H9 (cell line): Measurements from ENCODE around the gene ARPC2. TPM values are rescaled to one million over a fixed set of nuclear protein-coding genes. Genes with fewer than 3 reads are reported as not detected.

Experiments
- DNase-seq: peaks from one replicate; pipeline ENCODE4 v3.0.0-alpha.2; 2017
- H2AFZ ChIP-seq: one replicate; pipeline ENCODE4 v1.6.1; 2013; ENCODE audit warnings: mild to moderate bottlenecking, low read length, control low read depth, moderate library complexity
- H2AK5ac ChIP-seq: 2 replicates; pipeline ENCODE4 v1.6.1; 2013; ENCODE audit warnings: low read length, control low read depth, mixed read lengths; ENCODE audit not compliant: insufficient read length
- H2BK120ac ChIP-seq: one replicate; pipeline ENCODE4 v1.6.1; 2013; ENCODE audit warnings: low read depth, mild to moderate bottlenecking, low read length, control low read depth, inconsistent platforms; ENCODE audit not compliant: poor library complexity, severe bottlenecking
- H2BK12ac ChIP-seq: 2 replicates; pipeline ENCODE4 v1.6.1; 2013; ENCODE audit warnings: low read length, control low read depth, mixed read lengths, low read depth; ENCODE audit not compliant: insufficient read length
- H2BK15ac ChIP-seq: 2 replicates; pipeline ENCODE4 v1.6.1; 2013; ENCODE audit warnings: low read depth, low read length, control low read depth
- H2BK20ac ChIP-seq: one replicate; pipeline ENCODE4 v1.6.1; 2013; ENCODE audit warnings: low read depth, mild to moderate bottlenecking, low read length, control low read depth, inconsistent platforms; ENCODE audit not compliant: poor library complexity, severe bottlenecking
- H2BK5ac ChIP-seq: 2 replicates; pipeline ENCODE4 v1.6.1; 2013; ENCODE audit warnings: low read length, control low read depth, mixed read lengths; ENCODE audit not compliant: insufficient read length
- H3K14ac ChIP-seq: 2 replicates; pipeline ENCODE4 v1.6.1; 2013; ENCODE audit warnings: low read length, control low read depth; ENCODE audit not compliant: insufficient read depth
- H3K18ac ChIP-seq: 2 replicates; pipeline ENCODE4 v1.6.1; 2013; ENCODE audit warnings: low read depth, mild to moderate bottlenecking, mixed read lengths, low read length, control low read depth; ENCODE audit not compliant: insufficient read length
- H3K23ac ChIP-seq: 2 replicates; pipeline ENCODE4 v1.6.1; 2013; ENCODE audit warnings: low read length, control low read depth, mixed read lengths, low read depth; ENCODE audit not compliant: insufficient read length
- H3K23me2 ChIP-seq: 2 replicates; pipeline ENCODE4 v1.6.1; 2013; ENCODE audit warnings: low read depth, mild to moderate bottlenecking, mixed read lengths, low read length, control low read depth; ENCODE audit not compliant: insufficient read length, poor library complexity, severe bottlenecking
- H3K27ac ChIP-seq: 2 replicates; pipeline ENCODE4 v1.5.1; 2013; ENCODE audit warnings: low read length, control low read depth, mixed read lengths, low read depth; ENCODE audit not compliant: insufficient read length
- H3K27me3 ChIP-seq: 2 replicates; pipeline ENCODE4 v1.6.1; 2013; ENCODE audit warnings: low read length, control low read depth, inconsistent platforms; ENCODE audit not compliant: insufficient read depth
- H3K4ac ChIP-seq: 2 replicates; pipeline ENCODE4 v1.6.1; 2013; ENCODE audit warnings: low read depth, mild to moderate bottlenecking, control low read depth, inconsistent platforms, low read length, moderate library complexity
- H3K4me1 ChIP-seq: 2 replicates; pipeline ENCODE4 v1.6.1; 2013; ENCODE audit warnings: low read length, control low read depth, inconsistent platforms; ENCODE audit not compliant: insufficient read depth
- H3K4me2 ChIP-seq: 2 replicates; pipeline ENCODE4 v1.6.1; 2013; ENCODE audit warnings: low read length, control low read depth, mixed read lengths; ENCODE audit not compliant: insufficient read length, insufficient read depth
- H3K56ac ChIP-seq: 2 replicates; pipeline ENCODE4 v1.6.1; 2013; ENCODE audit warnings: low read depth, mild to moderate bottlenecking, mixed read lengths, low read length, control low read depth; ENCODE audit not compliant: insufficient read length
- H3K79me1 ChIP-seq: 2 replicates; pipeline ENCODE4 v1.6.1; 2013; ENCODE audit warnings: low read depth, mild to moderate bottlenecking, moderate library complexity, low read length, control low read depth, inconsistent platforms; ENCODE audit not compliant: insufficient read depth, poor library complexity, severe bottlenecking
- H3K79me2 ChIP-seq: 2 replicates; pipeline ENCODE4 v1.6.1; 2013; ENCODE audit warnings: low read length, control low read depth, inconsistent platforms; ENCODE audit not compliant: insufficient read depth
- H3K9ac ChIP-seq: 2 replicates; pipeline ENCODE4 v1.6.1; 2013; ENCODE audit warnings: low read length, control low read depth, mixed read lengths; ENCODE audit not compliant: insufficient read length; ENCODE audit errors: extremely low read depth
- H3K9me3 ChIP-seq: one replicate; pipeline ENCODE4 v1.6.1; 2013; ENCODE audit warnings: low read depth, low read length, inconsistent platforms; ENCODE audit not compliant: control insufficient read depth
- H3T11ph ChIP-seq: one replicate; pipeline ENCODE4 v1.6.1; 2013; ENCODE audit warnings: mild to moderate bottlenecking, low read length, control low read depth, inconsistent platforms
- H4K20me1 ChIP-seq: one replicate; pipeline ENCODE4 v1.6.1; 2013; ENCODE audit not compliant: control insufficient read depth, insufficient read length, insufficient read depth
- H4K5ac ChIP-seq: 2 replicates; pipeline ENCODE4 v1.6.1; 2013; ENCODE audit warnings: low read depth, mild to moderate bottlenecking, mixed read lengths, low read length, control low read depth; ENCODE audit not compliant: insufficient read length
- H4K8ac ChIP-seq: replicated peaks from 2 replicates; pipeline ENCODE4 v1.6.1; 2013; ENCODE audit warnings: low read length, control low read depth, mixed read lengths, low read depth; ENCODE audit not compliant: insufficient read length
- H4K91ac ChIP-seq: 2 replicates; pipeline ENCODE4 v1.6.1; 2013; ENCODE audit warnings: low read depth, mild to moderate bottlenecking, moderate library complexity, mixed read lengths, low read length, control low read depth; ENCODE audit not compliant: insufficient read length
- H3K27ac Mint-ChIP-seq, 3 experiments: 2 replicates in 2 of 3; 3 replicates in 1 of 3; pipeline ENCODE4 v1.8.0; 2020 to 2021; ENCODE audit warnings: mixed read lengths in 3 of 3, mild to moderate bottlenecking in 1 of 3, moderate library complexity in 1 of 3
- H3K27me3 Mint-ChIP-seq: 2 replicates; pipeline ENCODE4 v1.8.0; 2021; ENCODE audit warnings: low read depth, mild to moderate bottlenecking, moderate library complexity, mixed read lengths
- H3K36me3 Mint-ChIP-seq, 3 experiments: 2 replicates in 2 of 3; 3 replicates in 1 of 3; pipeline ENCODE4 v1.8.0; 2020 to 2021; ENCODE audit warnings: low read depth in 3 of 3, mixed read lengths in 3 of 3; ENCODE audit not compliant: insufficient read depth in 1 of 3
- H3K4me1 Mint-ChIP-seq, 2 experiments: 2 replicates each; pipeline ENCODE4 v1.8.0; 2020; ENCODE audit warnings: mixed read lengths in 2 of 2
- H3K4me3 Mint-ChIP-seq, 2 experiments: 2 replicates in 1 of 2; 3 replicates in 1 of 2; pipeline ENCODE4 v1.8.0; 2020 to 2021; ENCODE audit warnings: mild to moderate bottlenecking in 2 of 2, mixed read lengths in 2 of 2, moderate library complexity in 1 of 2
- H3K9me3 Mint-ChIP-seq, 2 experiments: 2 replicates in 1 of 2; 3 replicates in 1 of 2; pipeline ENCODE4 v1.8.0; 2020; ENCODE audit warnings: mild to moderate bottlenecking in 2 of 2, mixed read lengths in 2 of 2, moderate library complexity in 1 of 2
- CTCF ChIP-seq: fragments of 200-600 bp; sonication (generic); conservative IDR thresholded peaks from 3 replicates; pipeline ENCODE4 v1.8.0; 2021; ENCODE audit warnings: antibody characterized with exemption, mild to moderate bottlenecking
- WGBS: extraction: QIAGEN DNeasy Blood & Tissue Kit; methylation state at CpG from one replicate; pipeline ENCODE4 v1.1.7; 2013; ENCODE audit warnings: missing lambda C conversion rate, low lambda C conversion rate, mixed read lengths; ENCODE audit not compliant: insufficient read length; ENCODE audit errors: extremely low coverage; 5-methylcytosine and 5-hydroxymethylcytosine counted together
- total RNA-seq: library from RNA; stranded (reverse); gene quantifications from 2 replicates; pipeline ENCODE4 v1.2.1, GENCODE V29; 2021

Gene ARPC2
- total RNA-seq, 1 experiment from 2014 or later = 197 TPM

GRCh38 chr2:218285604-218286003, 68.6 kb downstream of the ARPC2 start:
- Histone ChIP-seq H3K4me1 (peaks cover 3% of the 10 kb centered on the region; the same call in 1 of the 2 replicates), H3K9ac (no peak overlapping the region), H3K18ac (no peak overlapping the region), H3T11ph (no peak overlapping the region), H3K9me3 (no peaks in the 10 kb centered on the region), H3K14ac (no peak overlapping the region), H2BK12ac (no peak overlapping the region), H4K5ac (no peak overlapping the region), H2BK15ac (no peak overlapping the region), H4K91ac (no peak overlapping the region), H4K8ac (no peak overlapping the region), H2BK120ac (no peak overlapping the region), H3K27me3 (no peaks in the 10 kb centered on the region), H3K27ac (no peak overlapping the region), H2AK5ac (no peak overlapping the region), H2BK5ac (no peak overlapping the region), H3K23ac (no peak overlapping the region), H3K56ac (no peak overlapping the region), H3K79me2 (no peaks in the 10 kb centered on the region), H3K23me2 (no peaks in the 10 kb centered on the region), H3K79me1 (no peaks in the 10 kb centered on the region), H2AFZ (no peak overlapping the region), H4K20me1 (no peaks in the 10 kb centered on the region), H3K4ac (no peak overlapping the region), H3K4me2 (no peak overlapping the region), H2BK20ac (no peak overlapping the region)
- DNase-seq = no peak
- Mint-ChIP-seq H3K4me1 (peaks cover 24 to 25% of the 10 kb centered on the region in 2 experiments), H3K9me3 (no peaks in the 10 kb centered on the region), H3K36me3 (peaks cover 2 to 4% (median 4%) of the 10 kb centered on the region in 3 experiments; a peak in 5 of 7 replicates), H3K27me3 (peaks cover 1% of the 10 kb centered on the region), H3K27ac (peak overlapping the region in 2 of 3 experiments; percentile 44 to 92; a peak in 3 of 7 replicates), H3K4me3 (no peak overlapping the region)
- no CpG with 5 or more reads among the region's 6 CpGs for WGBS
- no peak for TF ChIP-seq CTCF
